ENCODE results near the gene SHISA7. TPM values are rescaled to one million over a fixed set of nuclear protein-coding genes. Genes with fewer than 3 reads are reported as not detected.
"Not testable (repeated sequence)": the region's sequence is repeated elsewhere in the genome, so short reads cannot be mapped to it uniquely, and the experiment has no call there.

The SHISA7 gene
- total RNA-seq, 2 experiments from 2014 or later: not detected

GRCh38 chr19:55419103-55419502 lies 24.0 kb downstream of the SHISA7 start:
- peaks cover 25% of the 10 kb centered on the region for H3K4me1 Mint-ChIP-seq (ENCODE audit: low read depth)
- H3K9me3 Mint-ChIP-seq (ENCODE audit: insufficient read depth): no peaks in the 10 kb centered on the region
- DNase-seq (no peak), ATAC-seq (no peak)
- no peak overlapping the region for H3K4me3 Mint-ChIP-seq
- no peak overlapping the region for H3K27ac Mint-ChIP-seq
- CTCF ChIA-PET: interaction anchor here (0.9 to 1.7 kb wide), 7 partner anchors 26 to 278 kb away, joined by 3 to 7 read pairs (median 4); no protein-coding TSS in a partner anchor
- POLR2A ChIA-PET: interaction anchor here (1.0 kb wide), 1 partner anchor 36 kb away, joined by 3 read pairs; no protein-coding TSS in a partner anchor
- no peaks in the 10 kb centered on the region for H3K36me3 Mint-ChIP-seq (ENCODE audit: low read depth)
- H3K27me3 Mint-ChIP-seq (ENCODE audit: low read depth): peaks cover 13% of the 10 kb centered on the region

GRCh38 chr19:55418185-55418584 lies 24.9 kb downstream of the SHISA7 start:
- H3K9me3 Mint-ChIP-seq (ENCODE audit: insufficient read depth): no peaks in the 10 kb centered on the region
- H3K4me3 Mint-ChIP-seq: no peak overlapping the region
- no peak overlapping the region for H3K27ac Mint-ChIP-seq
- ChIA-PET CTCF (interaction anchor here (1.0 to 1.7 kb wide), 10 partner anchors 13 to 277 kb away, joined by 3 to 8 read pairs (median 4); partner anchors contain the start of gene TMEM238), POLR2A (interaction anchor here (0.5 to 2.1 kb wide), 3 partner anchors 11 to 207 kb away, joined by 3 to 4 read pairs (median 3); partner anchors contain the start of gene UBE2S)
- peak; percentile 71 for DNase-seq
- peaks cover 25% of the 10 kb centered on the region for H3K4me1 Mint-ChIP-seq (ENCODE audit: low read depth)
- no peaks in the 10 kb centered on the region for H3K36me3 Mint-ChIP-seq (ENCODE audit: low read depth)
- H3K27me3 Mint-ChIP-seq (ENCODE audit: low read depth): peaks cover 9% of the 10 kb centered on the region
- peak; percentile 76 for ATAC-seq

- Mint-ChIP-seq H3K27ac (no peak overlapping the region), H3K9me3 (ENCODE audit: insufficient read depth) (peaks cover 7% of the 10 kb centered on the region), H3K36me3 (ENCODE audit: low read depth) (peaks cover 38% of the 10 kb centered on the region), H3K4me1 (ENCODE audit: low read depth) (peaks cover 26% of the 10 kb centered on the region), H3K27me3 (ENCODE audit: low read depth) (peaks cover 13% of the 10 kb centered on the region), H3K4me3 (no peak overlapping the region)
- ChIA-PET CTCF (interaction anchor here (1.6 kb wide), 1 partner anchor 529 kb away, joined by 3 read pairs; no protein-coding TSS in a partner anchor), POLR2A (no interaction called here)
- DNase-seq (no peak), ATAC-seq (no peak)
Observed at GRCh38 chr19:55410168-55410567, 32.9 kb downstream of the SHISA7 start.

GRCh38 chr19:55409179-55409578 lies 33.9 kb downstream of the SHISA7 start:
- Mint-ChIP-seq H3K4me1 (ENCODE audit: low read depth) (peaks cover 28% of the 10 kb centered on the region), H3K27ac (peak overlapping the region; percentile 99), H3K36me3 (ENCODE audit: low read depth) (peaks cover 45% of the 10 kb centered on the region)
- ChIA-PET POLR2A (interaction anchor here (0.6 to 1.5 kb wide), 4 partner anchors 22 to 302 kb away, joined by 3 to 4 read pairs (median 4); no protein-coding TSS in a partner anchor), CTCF (interaction anchor here (0.6 to 1.1 kb wide), 4 partner anchors 58 to 303 kb away, joined by 3 read pairs; partner anchors contain the start of gene KMT5C)
- H3K4me3 Mint-ChIP-seq; ATAC-seq; H3K27me3 Mint-ChIP-seq (ENCODE audit: low read depth); H3K9me3 Mint-ChIP-seq (ENCODE audit: insufficient read depth); DNase-seq: not testable (repeated sequence)

GRCh38 chr19:55408533-55408872 lies 34.6 kb downstream of the SHISA7 start:
- Mint-ChIP-seq H3K9me3 (ENCODE audit: insufficient read depth) (peaks cover 7% of the 10 kb centered on the region), H3K4me3 (peak overlapping the region; percentile 96), H3K27ac (peak overlapping the region; percentile 99), H3K36me3 (ENCODE audit: low read depth) (peaks cover 51% of the 10 kb centered on the region), H3K27me3 (ENCODE audit: low read depth) (peaks cover 8% of the 10 kb centered on the region), H3K4me1 (ENCODE audit: low read depth) (peaks cover 34% of the 10 kb centered on the region)
- ATAC-seq (no peak), DNase-seq (no peak)
- CTCF ChIA-PET: interaction anchor here (0.6 to 1.1 kb wide), 3 partner anchors 59 to 302 kb away, joined by 3 read pairs; partner anchors contain the start of gene KMT5C
- POLR2A ChIA-PET: interaction anchor here (0.6 to 1.5 kb wide), 4 partner anchors 21 to 302 kb away, joined by 3 to 4 read pairs (median 4); no protein-coding TSS in a partner anchor

GRCh38 chr19:55407800-55408532 lies 35.1 kb downstream of the SHISA7 start:
- Mint-ChIP-seq H3K4me3 (peak overlapping the region; percentile 96), H3K27me3 (ENCODE audit: low read depth) (peaks cover 8% of the 10 kb centered on the region), H3K27ac (peak overlapping the region; percentile 99), H3K36me3 (ENCODE audit: low read depth) (peaks cover 55% of the 10 kb centered on the region), H3K9me3 (ENCODE audit: insufficient read depth) (peaks cover 7% of the 10 kb centered on the region), H3K4me1 (ENCODE audit: low read depth) (peaks cover 38% of the 10 kb centered on the region)
- DNase-seq (peak; percentile 99), ATAC-seq (peak; percentile 92)
- ChIA-PET POLR2A (interaction anchor here (0.5 to 10.8 kb wide), 28 partner anchors 9 to 323 kb away, joined by 3 to 213 read pairs (median 4); partner anchors contain the start of genes FIZ1, ISOC2, KMT5C and NAT14), CTCF (interaction anchor here (1.0 to 1.5 kb wide), 3 partner anchors 54 to 116 kb away, joined by 3 to 5 read pairs (median 3); partner anchors contain the start of genes ISOC2 and KMT5C)

- H3K36me3 Mint-ChIP-seq (ENCODE audit: low read depth): peaks cover 60% of the 10 kb centered on the region
- ChIA-PET POLR2A (interaction anchor here (0.6 to 10.8 kb wide), 29 partner anchors 10 to 323 kb away, joined by 3 to 213 read pairs (median 4); partner anchors contain the start of genes FIZ1, KMT5C, NAT14 and PPP6R1), CTCF (interaction anchor here (1.0 to 1.5 kb wide), 3 partner anchors 54 to 115 kb away, joined by 3 to 5 read pairs (median 3); partner anchors contain the start of genes ISOC2 and KMT5C)
- not testable (repeated sequence) for H3K27me3 Mint-ChIP-seq (ENCODE audit: low read depth); H3K9me3 Mint-ChIP-seq (ENCODE audit: insufficient read depth); DNase-seq
- ATAC-seq: peak; percentile 69
- H3K4me1 Mint-ChIP-seq (ENCODE audit: low read depth): peaks cover 43% of the 10 kb centered on the region
- peak within 1 kb of the TSS; percentile 99 for H3K27ac Mint-ChIP-seq
- H3K4me3 Mint-ChIP-seq: peak within 1 kb of the TSS; percentile 96
Observed at GRCh38 chr19:55407550-55407799, 35.6 kb downstream of the SHISA7 start, which contains the start of gene UBE2S. UBE2S (minus strand) TSS chr19:55407788; CDS start chr19:55407589, 199 bp downstream.

GRCh38 chr19:55406826-55407549 lies 36.1 kb downstream of the SHISA7 start:
- DNase-seq (peak; percentile 47), ATAC-seq (no peak)
- Mint-ChIP-seq H3K4me3 (peak overlapping the region; percentile 96), H3K36me3 (ENCODE audit: low read depth) (peaks cover 65% of the 10 kb centered on the region), H3K4me1 (ENCODE audit: low read depth) (peaks cover 48% of the 10 kb centered on the region), H3K27me3 (ENCODE audit: low read depth) (peaks cover 6% of the 10 kb centered on the region), H3K9me3 (ENCODE audit: insufficient read depth) (peaks cover 7% of the 10 kb centered on the region), H3K27ac (peak overlapping the region; percentile 90)
- ChIA-PET POLR2A (interaction anchor here (0.6 to 10.8 kb wide), 28 partner anchors 9 to 1206 kb away, joined by 3 to 213 read pairs (median 4); partner anchors contain the start of genes FIZ1, KMT5C, NAT14 and PPP6R1), CTCF (interaction anchor here (1.0 to 2.0 kb wide), 4 partner anchors 55 to 115 kb away, joined by 3 to 5 read pairs (median 4); partner anchors contain the start of genes ISOC2 and KMT5C)

GRCh38 chr19:55406091-55406825 lies 36.8 kb downstream of the SHISA7 start:
- CTCF ChIA-PET: interaction anchor here (1.4 to 2.0 kb wide), 3 partner anchors 12 to 114 kb away, joined by 3 to 5 read pairs (median 4); no protein-coding TSS in a partner anchor
- ATAC-seq: no peak
- Mint-ChIP-seq H3K4me1 (ENCODE audit: low read depth) (peaks cover 51% of the 10 kb centered on the region), H3K27me3 (ENCODE audit: low read depth) (peaks cover 4% of the 10 kb centered on the region), H3K4me3 (peak overlapping the region; percentile 96), H3K27ac (peak overlapping the region; percentile 90), H3K9me3 (ENCODE audit: insufficient read depth) (peaks cover 7% of the 10 kb centered on the region), H3K36me3 (ENCODE audit: low read depth) (peaks cover 69% of the 10 kb centered on the region)
- POLR2A ChIA-PET: interaction anchor here (0.7 to 10.8 kb wide), 7 partner anchors 9 to 232 kb away, joined by 3 to 213 read pairs (median 6); partner anchors contain the start of genes RPL28 and TMEM238
- DNase-seq: no peak

GRCh38 chr19:55405638-55406037 lies 37.5 kb downstream of the SHISA7 start:
- peaks cover 75% of the 10 kb centered on the region for H3K36me3 Mint-ChIP-seq (ENCODE audit: low read depth)
- POLR2A ChIA-PET: interaction anchor here (0.7 to 10.8 kb wide), 4 partner anchors 8 to 232 kb away, joined by 3 to 213 read pairs (median 12); partner anchors contain the start of genes RPL28 and TMEM238
- peak overlapping the region; percentile 90 for H3K27ac Mint-ChIP-seq
- H3K27me3 Mint-ChIP-seq (ENCODE audit: low read depth): no peaks in the 10 kb centered on the region
- H3K9me3 Mint-ChIP-seq (ENCODE audit: insufficient read depth): peaks cover 7% of the 10 kb centered on the region
- H3K4me1 Mint-ChIP-seq (ENCODE audit: low read depth): peaks cover 51% of the 10 kb centered on the region
- CTCF ChIA-PET: interaction anchor here (1.4 to 2.0 kb wide), 2 partner anchors 13 to 99 kb away, joined by 3 to 4 read pairs; no protein-coding TSS in a partner anchor
- peak overlapping the region; percentile 96 for H3K4me3 Mint-ChIP-seq
- no peak for DNase-seq
- ATAC-seq: no peak

All from activated CD8-positive, alpha-beta T cell treated with anti-CD3 and anti-CD28 coated beads, Interleukin-2, amount 10 ng/mL, durations not matched to agents 7 days and 5 days (primary cell).